ELF-1 (cell line): ENCODE results near the gene LRRC46.

Experiments
- DNase-seq: peaks from one replicate; pipeline ENCODE4 v3.0.0-alpha.2; 2016; ENCODE audit warnings: low read depth, low spot score

LRRC46 gene

DNA sequence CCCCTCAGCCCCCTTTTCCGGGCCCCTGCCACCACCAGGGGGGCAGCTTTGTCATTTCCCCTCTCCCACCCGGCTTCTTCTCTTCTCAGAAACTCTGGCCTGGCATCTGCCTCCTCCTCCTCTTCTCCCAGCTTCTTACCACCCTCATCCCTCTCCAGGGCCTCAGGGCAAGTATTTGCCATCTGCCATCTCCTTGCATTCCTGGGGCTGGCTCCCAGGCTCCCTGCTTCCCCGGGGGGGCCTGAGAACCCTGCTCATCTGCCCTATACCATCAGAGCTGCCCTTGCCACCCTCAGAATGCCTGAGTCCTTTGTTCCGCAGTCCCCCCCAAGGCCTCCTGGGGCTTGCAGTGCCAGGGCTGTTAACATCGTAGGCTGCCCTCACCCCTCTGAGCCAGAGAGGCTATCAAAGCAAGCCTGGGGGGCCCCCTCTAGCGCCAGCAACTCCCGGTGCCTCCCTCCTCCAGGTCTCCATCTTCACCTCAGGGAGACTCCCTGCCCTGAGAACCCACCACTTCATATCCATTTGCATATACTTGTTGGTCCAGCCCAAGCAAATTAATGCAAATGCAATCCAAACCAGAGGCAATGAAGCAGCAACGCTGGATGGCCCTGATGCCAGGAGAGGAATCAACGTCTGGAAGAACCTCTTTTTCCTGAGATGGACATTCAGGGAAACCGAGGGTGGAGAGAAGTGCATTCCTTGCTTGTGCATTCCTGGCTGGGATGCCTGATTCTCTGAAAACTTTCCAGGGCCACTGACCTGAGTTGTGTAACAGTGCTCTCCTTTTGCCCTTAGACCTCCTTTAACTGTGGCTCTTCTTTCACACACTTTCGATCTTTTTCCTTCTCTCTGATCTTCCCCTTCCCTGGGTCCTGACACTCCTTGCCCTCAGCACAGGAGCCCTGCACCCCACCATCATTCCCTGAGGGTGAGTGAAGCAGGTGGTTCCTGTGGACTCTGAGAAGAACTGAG lies 43.8 kb downstream of the LRRC46 start:
- peak; percentile 39 for DNase-seq

GRCh38 chr17:47877368-47878034 lies 46.0 kb downstream of the LRRC46 start:
- no peak for DNase-seq

DNA sequence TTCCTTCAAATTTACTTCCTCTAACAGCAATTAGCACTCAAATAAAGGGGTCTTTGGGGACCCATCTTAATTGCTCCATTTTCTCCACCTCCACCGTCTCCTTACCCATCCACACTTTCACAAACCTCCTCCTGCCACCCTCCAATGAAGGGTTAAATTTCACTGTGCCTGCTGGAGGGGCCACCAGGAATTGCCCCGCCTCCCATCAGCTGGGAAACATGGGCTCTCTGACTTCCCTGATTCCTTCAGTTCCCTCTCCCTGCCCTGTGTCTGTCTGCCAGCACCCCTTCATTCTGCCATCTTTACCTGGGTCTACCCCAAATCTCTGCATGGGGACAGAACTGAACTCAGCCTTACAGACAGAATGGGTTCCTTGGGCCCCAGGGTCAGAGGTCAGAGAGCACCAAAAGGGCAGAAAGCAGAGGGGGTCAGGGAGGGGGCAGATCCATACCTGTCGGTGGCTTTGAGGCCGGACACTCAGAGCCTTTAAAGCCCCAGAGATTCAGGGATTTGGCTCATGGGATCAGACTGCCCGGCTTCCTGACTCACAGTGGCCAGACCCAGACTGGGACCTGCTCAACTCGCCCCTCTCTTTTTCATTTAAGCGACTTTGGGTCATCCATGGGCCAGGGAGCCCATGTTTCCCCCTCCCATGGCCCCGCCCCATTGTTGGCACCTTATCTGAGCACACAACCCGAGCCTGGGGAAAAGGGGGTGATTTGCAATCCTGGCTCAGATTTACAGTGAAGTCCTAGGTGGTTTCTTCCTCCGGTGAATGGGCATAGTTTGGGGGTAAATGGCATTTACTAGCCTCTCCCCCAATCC lies 46.9 kb downstream of the LRRC46 start:
- DNase-seq, result no peak

GRCh38 chr17:47879028-47879585 lies 47.6 kb downstream of the LRRC46 start:
- DNase-seq, result no peak

GRCh38 chr17:47879776-47880454 lies 48.4 kb downstream of the LRRC46 start:
- no peak for DNase-seq

GRCh38 chr17:47882247-47882646 lies 50.8 kb downstream of the LRRC46 start:
- DNase-seq, result no peak

- no peak for DNase-seq
Measured at GRCh38 chr17:47882695-47883588, 51.5 kb downstream of the LRRC46 start.

DNA sequence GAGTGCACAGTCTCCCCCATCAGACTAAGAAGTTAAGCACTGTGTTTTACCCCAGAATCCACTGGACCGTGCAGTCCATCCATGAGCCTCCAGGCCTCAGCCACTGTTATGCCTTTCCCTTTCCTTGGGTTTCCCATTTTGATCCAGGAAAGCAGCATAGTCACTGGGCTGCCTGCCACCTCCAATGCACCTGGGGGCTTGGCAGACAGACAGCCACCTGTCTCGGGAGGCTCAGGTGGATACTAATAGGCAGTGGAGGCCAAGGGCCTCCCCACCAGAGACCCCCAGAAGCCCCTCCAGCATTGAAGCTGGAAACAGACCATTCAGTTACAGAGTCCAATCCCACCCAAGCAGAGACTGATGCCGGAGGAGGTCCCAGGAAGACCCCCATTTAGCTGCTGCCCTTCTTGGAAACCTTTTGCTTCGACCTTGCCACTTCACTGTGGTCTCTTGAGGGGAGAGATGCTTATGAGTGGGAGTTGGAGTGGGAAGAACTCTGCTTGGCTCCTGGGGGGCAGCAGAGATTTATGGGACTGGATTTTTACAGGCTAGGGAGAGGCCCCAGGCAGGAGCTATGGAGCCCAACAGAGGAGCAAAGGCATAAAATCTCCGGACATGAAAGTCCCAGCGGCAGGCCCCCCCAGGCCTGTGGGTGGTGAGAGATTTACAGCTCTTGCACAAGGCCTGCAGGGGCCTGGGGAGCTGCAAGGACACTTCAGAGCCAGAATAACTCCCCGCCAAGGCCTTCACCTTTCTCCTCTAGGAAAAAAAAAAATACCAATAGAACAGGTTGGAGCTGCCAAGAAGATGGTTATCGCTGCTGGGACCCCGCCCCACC lies 52.3 kb downstream of the LRRC46 start:
- DNase-seq, result peak; percentile 89

GRCh38 chr17:47884427-47884740 lies 52.9 kb downstream of the LRRC46 start:
- no peak for DNase-seq

GRCh38 chr17:47884905-47885730 lies 53.6 kb downstream of the LRRC46 start:
- DNase-seq, result peak; percentile 48
